Right ventricle myocardium inferior (tissue), 1 donor: ENCODE measurements around the gene C2orf49. TPM values are rescaled to one million over a fixed set of nuclear protein-coding genes. Genes with fewer than 3 reads are reported as not detected.

ENCODE experiments used
- ATAC-seq: fragments of 200-7000 bp; cut with Tn5 transposase; one replicate; pipeline ENCODE4 v1.9.1; 2020; ENCODE audit warnings: mild to moderate bottlenecking, moderate library complexity
- DNase-seq: peaks from one replicate; pipeline ENCODE4 v3.0.0; 2021; ENCODE audit errors: missing footprints
- intact Hi-C: fragments of 100-400 bp; cut with DNase I; formaldehyde crosslinking; loops from one replicate; pipeline ENCODE4 v1.11.0; 2022
- total RNA-seq: library from RNA; stranded (reverse); fragmentation: NEBNext Ultra II Directional; extraction: Animal tissue kit (Norgen Biotek cat#: 25700); gene quantifications from one replicate; pipeline ENCODE4 v1.2.1, GENCODE V29; 2021
- donor health status: DM: no; HTN: yes; CAD: no; lungs with severe emphysema.

The C2orf49 gene
- total RNA-seq, 1 donor from 2014 or later, result 16.7 TPM

DNA sequence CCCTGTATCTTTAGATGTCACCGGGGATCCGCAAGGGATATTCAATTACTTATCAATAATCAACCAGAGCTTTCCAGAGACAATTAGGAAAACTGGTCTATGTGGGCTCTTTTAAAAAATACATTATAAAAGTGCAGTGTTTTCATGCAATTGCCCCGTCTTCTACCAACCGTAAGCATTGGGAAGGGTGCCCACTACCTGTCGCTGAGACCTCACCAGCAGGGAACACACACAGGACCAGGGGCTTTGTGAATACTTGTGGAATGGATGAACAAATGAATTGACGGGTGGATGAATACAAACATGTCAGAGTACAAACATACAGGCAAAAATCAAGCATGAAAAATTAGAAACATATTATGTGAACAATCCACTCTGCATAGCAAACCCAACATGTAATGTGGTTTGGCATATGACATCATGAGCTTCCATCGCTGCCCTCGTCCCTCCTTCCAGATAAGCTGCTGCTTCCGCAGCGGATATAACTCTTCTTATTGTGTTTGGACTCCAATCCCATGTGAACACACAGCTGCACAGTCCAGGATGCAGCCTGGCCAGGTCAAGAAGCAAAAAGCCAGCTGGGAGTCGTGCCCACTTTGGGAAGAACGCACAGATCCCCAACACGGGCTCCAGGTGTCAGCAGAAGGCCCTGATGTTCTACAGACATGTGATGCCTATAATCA is 56.2 kb downstream of the C2orf49 start:
- DNase-seq (no peak), ATAC-seq (no peak)
- intact Hi-C loops, result no loop called here

DNA sequence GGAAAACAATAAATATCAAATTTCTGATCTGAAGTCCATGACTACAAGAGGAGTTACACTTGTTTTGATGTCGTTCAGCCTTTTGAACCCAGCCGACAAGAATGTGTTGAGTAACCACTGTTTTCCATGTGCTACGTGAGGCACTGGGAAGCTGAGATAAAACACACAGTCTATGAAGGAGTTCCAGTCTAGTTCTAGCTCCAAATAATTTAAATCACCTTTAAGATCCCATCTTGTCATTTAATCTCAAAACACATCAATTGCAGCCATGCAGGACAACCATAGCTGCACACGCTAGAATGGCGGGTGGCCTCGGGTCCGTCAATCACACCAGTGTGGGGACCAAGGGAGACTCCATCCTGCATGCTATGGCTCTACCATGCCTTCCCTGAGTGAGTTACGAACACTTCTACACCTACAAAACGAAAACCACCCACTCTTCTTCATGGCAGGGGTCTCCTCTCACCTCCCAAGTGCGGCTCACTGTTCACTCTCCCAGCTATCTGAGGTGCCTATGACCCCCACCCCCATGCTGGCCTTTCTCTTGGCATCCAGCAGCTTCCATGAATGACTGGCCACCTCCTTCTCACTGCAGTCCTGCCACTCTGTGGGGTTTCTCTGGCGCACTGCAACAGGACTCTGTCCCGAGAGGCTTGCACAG is 57.7 kb downstream of the C2orf49 start:
- ATAC-seq, result no peak
- no peak for DNase-seq
- intact Hi-C loops, result no loop called here

DNA sequence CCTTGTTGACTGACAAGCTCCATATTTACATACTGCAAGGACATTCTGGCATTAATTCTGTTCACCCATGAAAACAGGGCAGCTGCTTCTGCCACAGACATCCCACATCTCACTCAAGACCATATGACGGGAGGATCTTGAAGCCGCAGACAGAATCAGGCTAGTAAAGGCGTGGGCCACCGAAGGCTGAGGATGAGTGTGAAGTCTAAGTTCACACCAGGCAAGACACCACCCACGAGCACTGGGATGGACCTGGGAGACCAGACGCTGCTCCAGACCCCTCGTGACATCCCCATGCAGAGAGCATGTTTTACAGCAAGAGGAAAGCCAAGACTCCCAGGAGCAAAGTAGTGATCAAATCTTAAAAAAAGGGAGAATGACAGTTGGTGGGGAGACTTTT is 58.4 kb downstream of the C2orf49 start:
- no peak for ATAC-seq
- intact Hi-C loops, result no loop called here

GRCh38 chr2:105396254-105397024 is 59.1 kb downstream of the C2orf49 start:
- ATAC-seq, result no peak
- intact Hi-C loops, result no loop called here
- DNase-seq, result no peak

More for the DNA sequence above, 58.4 kb downstream of the C2orf49 start:
- DNase-seq, result no peak

- ATAC-seq (no peak), DNase-seq (no peak)
- intact Hi-C loops, result no loop called here
Observed at GRCh38 chr2:105397025-105397722, 59.8 kb downstream of the C2orf49 start.

DNA sequence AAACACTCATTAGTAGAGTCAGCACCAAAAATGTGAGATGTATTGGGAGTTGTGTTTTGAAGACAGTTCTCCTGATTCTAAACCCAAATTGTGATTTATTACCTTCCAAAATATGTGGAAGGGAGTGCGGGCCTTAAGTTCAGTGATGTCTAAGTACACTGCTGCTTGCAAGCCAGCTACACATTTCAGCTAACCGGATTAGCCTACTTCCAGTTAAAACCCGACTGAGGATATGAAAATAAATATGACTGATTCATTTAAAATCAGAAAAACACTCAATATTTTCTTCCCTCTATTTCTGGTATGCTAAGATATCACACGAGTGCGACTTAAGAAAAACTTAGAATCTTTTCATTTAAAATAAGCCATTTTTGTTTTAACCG is 60.6 kb downstream of the C2orf49 start:
- intact Hi-C loops, result no loop called here
- no peak for DNase-seq
- no peak for ATAC-seq

- peak; percentile 53 for ATAC-seq
- no peak for DNase-seq
- intact Hi-C loops, result no loop called here
Observed at GRCh38 chr2:105398336-105399206, 61.2 kb downstream of the C2orf49 start, which contains the start of gene FHL2. TSS of gene FHL2 (minus strand) at chr2:105399051. CDS start at chr2:105386516, 12,535 bp downstream.

Other genes starting within 250 kb of the C2orf49 start
- gene GPR45, start 95.8 kb upstream of the C2orf49 start, total RNA-seq, result not detected
- 10.3 TPM for gene TGFBRAP1, start 7.8 kb upstream of the C2orf49 start, total RNA-seq
- 1,619 TPM for gene FHL2, start 61.5 kb downstream of the C2orf49 start, total RNA-seq